G401.6 (cell line): Measurements from ENCODE around the gene INCENP.

ENCODE experiments used
- FAIRE-seq: peaks from 2 replicates; lab custom pipeline; 2012; peaks lifted over from hg19 to GRCh38; lab: Jason Lieb, UNC

Gene INCENP

GRCh38 chr11:62124186-62125113 is 639 bp downstream of the INCENP start:
- FAIRE-seq, result no peak

- no peak for FAIRE-seq
Measured at GRCh38 chr11:62125316-62125715, 1.5 kb downstream of the INCENP start.

- no peak for FAIRE-seq
Measured at GRCh38 chr11:62125881-62126280, 2.1 kb downstream of the INCENP start.

- FAIRE-seq, result no peak
Measured at GRCh38 chr11:62127426-62127825, 3.6 kb downstream of the INCENP start.

GRCh38 chr11:62127941-62128770 is 4.3 kb downstream of the INCENP start:
- no peak for FAIRE-seq

- FAIRE-seq, result no peak
Measured at GRCh38 chr11:62128835-62129234, 5.0 kb downstream of the INCENP start.

- no peak for FAIRE-seq
Measured at GRCh38 chr11:62129590-62130282, 5.9 kb downstream of the INCENP start.

- FAIRE-seq, result no peak
Measured at GRCh38 chr11:62130283-62131169, 6.7 kb downstream of the INCENP start.

GRCh38 chr11:62131170-62131464 is 7.3 kb downstream of the INCENP start:
- FAIRE-seq, result no peak

GRCh38 chr11:62132191-62132590 is 8.4 kb downstream of the INCENP start:
- FAIRE-seq, result no peak

GRCh38 chr11:62132689-62133293 is 9.0 kb downstream of the INCENP start:
- no peak for FAIRE-seq

GRCh38 chr11:62133328-62134065 is 9.7 kb downstream of the INCENP start:
- no peak for FAIRE-seq

- no peak for FAIRE-seq
Measured at GRCh38 chr11:62137276-62137861, 13.6 kb downstream of the INCENP start.

GRCh38 chr11:62137881-62138629 is 14.2 kb downstream of the INCENP start:
- no peak for FAIRE-seq

- FAIRE-seq, result no peak
Measured at GRCh38 chr11:62138630-62139425, 15.0 kb downstream of the INCENP start.

- FAIRE-seq, result no peak
Measured at GRCh38 chr11:62139526-62140303, 15.9 kb downstream of the INCENP start.

GRCh38 chr11:62140304-62141110 is 16.7 kb downstream of the INCENP start:
- no peak for FAIRE-seq
